ENCODE measurements around the gene PML. TPM values are rescaled to one million over a fixed set of nuclear protein-coding genes. Genes with fewer than 3 reads are reported as not detected.
"Not testable (repeated sequence)": the region's sequence is repeated elsewhere in the genome, so short reads cannot be mapped to it uniquely, and the experiment has no call there.

PML gene
- polyA plus RNA-seq, 3 donors = 10.5 to 47.9 (median 32.6) TPM

GRCh38 chr15:74064822-74065221 lies 70.3 kb downstream of the PML start:
- 55 to 79% (median 79%) methylated on average over 8 of the region's 8 CpGs for WGBS, 3 donors
- not testable (repeated sequence) for H3K27ac ChIP-seq (ENCODE audit: low read depth, low read length)

GRCh38 chr15:74065684-74066411 lies 71.3 kb downstream of the PML start:
- WGBS, 3 donors = 31 to 43% (median 35%) methylated on average over 4 to 7 of the region's 13 CpGs

DNA sequence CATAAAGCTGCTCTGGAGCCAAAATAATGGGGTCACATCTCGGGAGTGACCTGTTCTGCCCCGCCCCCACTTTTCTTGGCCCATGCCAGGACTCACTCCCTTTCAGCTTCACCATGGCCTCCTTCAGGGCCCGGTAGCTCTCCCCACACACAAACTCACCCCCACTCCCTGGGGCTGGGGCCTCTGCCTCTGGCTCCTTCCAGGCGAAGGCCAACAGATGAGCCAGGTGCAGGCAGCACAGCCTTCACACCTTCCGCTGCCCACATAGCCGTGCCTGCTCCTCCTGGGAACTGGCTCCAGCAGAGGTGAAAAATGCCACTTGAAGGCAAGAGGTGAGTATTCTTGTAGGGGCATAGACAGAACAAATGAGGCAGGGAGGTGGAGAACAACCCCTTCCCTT lies 77.1 kb downstream of the PML start:
- not testable (repeated sequence) for H3K27ac ChIP-seq (ENCODE audit: low read depth, low read length)
- 80 to 88% (median 85%) methylated on average over 4 of the region's 6 CpGs for WGBS, 3 donors

More at GRCh38 chr15:74065684-74066411, 71.3 kb downstream of the PML start:
- H3K27ac ChIP-seq (ENCODE audit: low read depth, low read length) = not testable (repeated sequence)

- H3K27ac ChIP-seq (ENCODE audit: low read depth, low read length) = not testable (repeated sequence)
- no CpG with 5 or more reads among the region's 9 CpGs for WGBS, 3 donors
Observed at GRCh38 chr15:74072132-74072531, 77.6 kb downstream of the PML start.

DNA sequence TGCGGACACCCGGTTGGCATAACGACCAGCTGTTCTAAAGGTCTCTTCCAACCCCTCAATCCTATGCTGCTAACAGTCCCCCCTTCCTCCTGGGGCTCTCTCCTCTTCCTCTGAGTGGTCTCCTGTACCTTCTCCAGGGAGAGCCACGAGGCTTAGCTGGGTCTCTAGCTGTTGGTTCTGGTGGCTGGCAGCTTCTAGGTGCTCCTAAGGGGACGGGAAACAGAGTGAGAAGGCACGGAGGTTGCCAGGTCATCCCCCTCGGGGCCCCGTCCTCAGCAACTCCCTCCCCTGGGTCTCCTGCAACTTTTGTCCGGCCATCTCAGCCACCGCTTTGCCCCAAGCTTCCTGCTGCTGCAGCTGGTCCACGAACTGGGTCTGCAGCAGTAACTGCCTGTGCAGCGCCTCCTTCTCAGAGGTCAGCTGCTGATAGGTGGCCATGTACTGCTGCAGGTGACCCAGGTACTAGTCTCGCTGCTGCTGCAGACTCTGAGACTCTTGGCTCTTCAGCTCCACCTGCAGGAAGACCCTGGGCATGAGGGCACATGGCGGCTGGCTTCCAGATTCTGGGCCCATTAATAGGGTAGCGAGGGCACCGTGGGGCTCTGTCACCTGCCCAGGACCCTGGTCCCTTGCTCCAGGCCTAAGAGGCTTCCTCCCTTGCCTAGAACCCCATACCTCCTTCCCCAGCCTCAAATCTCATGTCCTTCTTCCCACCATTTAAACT lies 78.3 kb downstream of the PML start:
- 36 to 47% (median 44%) methylated on average over 8 to 9 of the region's 16 CpGs for WGBS, 3 donors
- not testable (repeated sequence) for H3K27ac ChIP-seq (ENCODE audit: low read depth, low read length)

GRCh38 chr15:74075781-74076180 lies 81.3 kb downstream of the PML start:
- 74 to 86% (median 81%) methylated on average over 9 of the region's 9 CpGs for WGBS, 3 donors

DNA sequence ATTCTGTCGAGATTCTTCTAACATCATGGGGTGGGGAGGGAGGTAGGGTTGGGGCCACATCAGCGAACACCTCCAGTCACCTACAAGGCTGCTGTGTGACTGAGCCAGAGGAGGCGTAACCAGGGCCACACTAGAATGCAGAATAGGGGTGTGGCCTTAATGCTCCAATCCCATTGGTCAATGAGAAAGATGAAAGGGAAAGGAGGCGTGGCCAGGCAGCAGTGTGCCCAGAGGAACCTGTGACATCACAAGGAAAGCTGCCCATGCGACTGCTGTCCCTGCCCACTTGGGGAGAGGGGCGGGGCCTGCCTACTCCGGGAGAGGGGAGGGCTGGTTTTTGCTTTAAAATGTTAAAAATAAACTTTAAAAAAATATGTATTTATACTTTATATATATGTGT lies 87.9 kb downstream of the PML start, which contains the start of gene GOLGA6A:
GOLGA6A (minus strand) TSS at position 101 of the 400 bp plus-strand sequence; CDS start at position 60, 41 bp downstream.
- H3K27ac ChIP-seq (ENCODE audit: low read depth, low read length) = not testable (repeated sequence)
- WGBS, 3 donors = no CpG with 5 or more reads among the region's 7 CpGs

More at GRCh38 chr15:74075781-74076180, 81.3 kb downstream of the PML start:
- H3K27ac ChIP-seq (ENCODE audit: low read depth, low read length) = not testable (repeated sequence)

- H3K27ac ChIP-seq (ENCODE audit: low read depth, low read length) = not testable (repeated sequence)
- no CpG with 5 or more reads among the region's 2 CpGs for WGBS, 3 donors
Observed at GRCh38 chr15:74094567-74094966, 100.1 kb downstream of the PML start.

GRCh38 chr15:74095610-74096009 lies 101.1 kb downstream of the PML start:
- not testable (repeated sequence) for H3K27ac ChIP-seq (ENCODE audit: low read depth, low read length)
- WGBS, 3 donors = 69 to 91% (median 88%) methylated on average over 5 to 6 of the region's 10 CpGs

DNA sequence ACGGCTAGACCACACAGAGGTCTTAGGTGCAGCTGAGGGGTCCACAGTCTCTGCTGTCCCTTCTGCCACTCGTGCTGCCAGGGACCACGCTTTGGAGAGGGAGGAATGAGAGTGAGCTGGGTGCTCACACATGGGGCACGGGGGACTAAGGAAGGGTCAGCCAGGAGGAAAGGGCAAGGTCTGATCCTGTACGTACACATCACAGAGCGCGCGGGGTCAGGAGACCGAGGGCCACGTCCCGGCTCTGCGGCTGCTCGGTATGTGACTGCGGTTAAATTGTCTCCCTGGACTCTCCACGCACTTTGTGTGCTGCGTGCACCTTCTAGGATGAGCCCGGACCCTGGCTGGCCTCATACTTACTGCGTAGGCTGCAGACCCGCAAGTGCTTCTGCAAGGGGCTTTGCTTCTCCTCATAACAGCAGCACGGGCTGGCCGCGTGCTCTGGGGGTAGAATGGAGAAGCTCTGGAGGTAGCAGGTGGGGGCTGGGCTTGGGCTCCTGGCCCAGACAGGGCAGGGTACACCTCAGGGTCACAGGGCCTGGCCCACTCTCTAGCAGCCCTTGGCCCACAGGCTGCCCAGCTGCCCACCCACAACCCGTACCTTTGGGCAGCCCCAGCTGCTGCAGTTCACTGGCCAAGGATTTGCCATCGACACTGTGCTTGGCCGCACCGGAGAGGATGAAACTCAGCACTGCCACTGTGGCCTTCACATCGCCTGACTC lies 102.4 kb downstream of the PML start:
- WGBS, 3 donors = no CpG with 5 or more reads among the region's 27 CpGs
- H3K27ac ChIP-seq (ENCODE audit: low read depth, low read length) = not testable (repeated sequence)

Other genes with a start within 250 kb of the PML start
- 1 to 10 TPM; 1.2 to 2.0 (median 1.3) TPM for gene INSYN1, start 241.4 kb upstream of the PML start, polyA plus RNA-seq
- gene TBC1D21, start 121.2 kb upstream of the PML start, polyA plus RNA-seq = not detected
- gene LOXL1, start 68.3 kb upstream of the PML start, polyA plus RNA-seq = 10 to 100 TPM in 1 of 3 donors, 1 to 10 TPM in 2; 4.2 to 15.7 (median 6.7) TPM
- 10 to 100 TPM; 10.3 to 17.6 (median 14.4) TPM for gene STOML1, start 2.4 kb upstream of the PML start, polyA plus RNA-seq
- under 1 TPM in 1 of 3 donors, not detected in 2; 0.12 TPM for gene GOLGA6A, start 87.8 kb downstream of the PML start, polyA plus RNA-seq
- gene ISLR2, start 135.9 kb downstream of the PML start, polyA plus RNA-seq = 1 to 10 TPM in 2 of 3 donors, under 1 TPM in 1; 0.26 to 1.1 (median 1.0) TPM
- 10 to 100 TPM in 2 of 3 donors, 1 to 10 TPM in 1; 2.5 to 65.8 (median 22.2) TPM for gene ISLR, start 179.0 kb downstream of the PML start, polyA plus RNA-seq
- gene STRA6, start 208.1 kb downstream of the PML start, polyA plus RNA-seq = 1 to 10 TPM in 1 of 3 donors, under 1 TPM in 1, not detected in 1; 0.07 to 3.3 TPM
- gene CCDC33, start 241.6 kb downstream of the PML start, polyA plus RNA-seq = under 1 TPM in 1 of 3 donors, not detected in 2; 0.03 TPM